GM21529 (cell line): Measurements from ENCODE around the gene IPP.
"Not testable (repeated sequence)": the region's sequence is repeated elsewhere in the genome, so short reads cannot be mapped to it uniquely, and the experiment has no call there.

Experiments used
- ATAC-seq: cut with Tn5 transposase; IDR thresholded peaks from one replicate; pipeline ENCODE4 v1.9.1; 2021; ENCODE audit not compliant: unreplicated experiment

The IPP gene

DNA sequence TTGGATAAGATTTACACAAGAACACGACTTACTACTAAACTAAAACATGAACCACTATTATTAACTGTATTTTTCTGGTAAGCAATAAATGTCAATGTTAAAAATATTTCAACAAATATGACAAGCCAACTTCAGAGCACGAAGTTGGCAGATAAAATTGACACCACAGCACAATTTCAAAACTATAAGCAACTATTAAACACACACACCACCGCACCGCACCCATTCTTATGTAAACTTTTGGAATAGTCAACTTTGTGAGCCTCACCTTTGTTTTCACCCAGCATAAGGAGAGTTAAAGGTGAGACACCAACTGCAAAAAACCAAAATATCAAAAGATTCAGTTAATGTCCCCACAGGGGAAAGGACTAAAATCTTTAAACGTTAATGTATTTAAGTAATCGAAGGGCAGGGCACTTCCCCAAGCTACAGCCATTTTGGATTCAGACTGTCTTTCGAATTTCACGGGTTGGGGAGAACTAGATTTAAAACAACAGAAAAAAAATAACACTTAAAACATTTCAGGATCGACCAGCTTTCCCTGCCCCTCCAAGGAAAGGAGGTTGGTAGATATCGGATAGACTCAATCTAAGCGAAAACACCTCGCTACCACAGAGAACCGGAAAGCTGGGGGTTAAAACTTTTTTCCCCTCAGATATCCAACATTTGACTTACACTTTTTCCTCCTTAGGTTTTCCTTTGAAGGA, 65.0 kb downstream of the IPP start:
- no peak for ATAC-seq

DNA sequence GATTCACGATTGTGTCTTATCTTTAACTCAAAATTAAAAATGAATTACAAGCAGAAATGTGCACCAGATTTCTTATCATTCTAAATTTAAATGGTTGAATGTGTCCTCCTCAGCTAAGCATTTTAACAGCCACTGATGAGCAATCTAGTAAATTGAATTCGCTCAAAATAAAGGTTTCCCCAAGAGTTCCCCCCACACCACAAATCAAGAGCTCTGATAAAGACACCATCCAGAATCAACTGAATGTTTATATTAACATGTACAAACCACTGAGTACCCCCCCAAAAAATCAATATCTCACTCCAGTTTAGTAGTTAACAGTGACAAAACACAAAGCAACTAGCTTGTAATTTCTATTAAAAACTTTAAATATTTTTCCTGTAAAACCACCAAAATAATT, 66.1 kb downstream of the IPP start:
- no peak for ATAC-seq

- ATAC-seq, result no peak
Measured at GRCh38 chr1:45682942-45683341, 67.5 kb downstream of the IPP start.

- ATAC-seq, result no peak
Measured at GRCh38 chr1:45679123-45679522, 71.3 kb downstream of the IPP start.

GRCh38 chr1:45678489-45678888, 72.0 kb downstream of the IPP start:
- ATAC-seq, result no peak

- no peak for ATAC-seq
Measured at GRCh38 chr1:45677751-45678245, 72.7 kb downstream of the IPP start.

GRCh38 chr1:45676553-45676952, 73.9 kb downstream of the IPP start:
- ATAC-seq, result not testable (repeated sequence)

GRCh38 chr1:45674478-45674877, 76.0 kb downstream of the IPP start:
- ATAC-seq, result no peak

GRCh38 chr1:45673956-45674355, 76.5 kb downstream of the IPP start:
- ATAC-seq, result no peak

GRCh38 chr1:45669859-45670655, 80.4 kb downstream of the IPP start:
- ATAC-seq, result no peak

DNA sequence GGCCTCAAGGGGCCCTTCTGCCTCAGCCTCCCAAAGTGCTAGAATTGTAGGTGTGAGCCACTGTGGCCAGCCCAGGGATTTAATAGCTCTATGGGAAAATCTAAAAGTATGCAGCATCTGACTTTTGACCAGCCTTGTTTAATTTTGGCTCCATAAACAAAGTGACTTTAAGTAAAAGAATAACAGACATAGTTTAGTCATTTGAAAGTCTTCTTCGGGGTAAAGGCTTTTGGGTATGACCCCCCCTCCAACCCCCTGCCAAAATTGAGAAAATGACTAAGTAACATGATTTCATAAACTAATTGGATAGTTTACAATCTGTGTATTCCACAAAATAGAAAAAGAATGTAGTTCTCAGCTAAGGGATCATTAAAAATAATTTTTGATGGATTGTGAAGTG, 81.1 kb downstream of the IPP start:
- no peak for ATAC-seq

GRCh38 chr1:45668526-45668925, 81.9 kb downstream of the IPP start:
- no peak for ATAC-seq

DNA sequence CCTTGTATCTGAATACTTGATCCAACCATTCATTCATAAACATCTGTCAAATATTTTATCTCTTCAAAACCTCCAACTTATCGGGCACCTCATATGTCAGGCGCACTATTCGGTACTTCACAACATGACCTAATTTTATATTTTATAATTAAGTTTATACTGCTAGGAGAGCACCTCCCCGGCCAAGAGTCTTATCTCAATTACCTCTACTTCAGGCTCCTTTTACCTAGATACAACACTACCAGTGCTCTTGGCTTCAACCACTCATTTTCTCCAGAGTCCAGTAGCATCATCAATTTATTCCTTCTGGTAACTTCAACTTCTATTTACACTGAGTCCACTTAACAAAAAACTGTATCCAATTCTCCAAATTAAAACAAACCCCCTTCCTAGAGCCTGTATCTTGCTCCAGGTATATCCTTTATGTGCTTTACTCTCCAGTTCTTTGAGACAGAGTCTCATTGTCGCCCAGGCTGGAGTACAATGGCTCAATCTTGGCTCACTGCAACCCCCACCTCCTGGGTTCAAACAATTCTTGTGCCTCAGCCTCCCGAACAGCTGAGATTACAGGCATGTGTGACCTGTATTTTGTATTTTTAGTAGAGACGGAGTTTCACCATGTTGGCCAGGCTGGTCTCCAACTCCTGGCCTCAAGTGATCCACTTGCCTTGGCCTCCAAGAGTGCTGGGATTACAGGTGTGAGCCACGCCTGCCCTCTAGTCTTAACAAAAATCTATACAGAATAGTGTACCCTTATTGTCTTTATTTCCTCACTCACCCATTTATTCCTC, 82.9 kb downstream of the IPP start:
- ATAC-seq, result no peak

DNA sequence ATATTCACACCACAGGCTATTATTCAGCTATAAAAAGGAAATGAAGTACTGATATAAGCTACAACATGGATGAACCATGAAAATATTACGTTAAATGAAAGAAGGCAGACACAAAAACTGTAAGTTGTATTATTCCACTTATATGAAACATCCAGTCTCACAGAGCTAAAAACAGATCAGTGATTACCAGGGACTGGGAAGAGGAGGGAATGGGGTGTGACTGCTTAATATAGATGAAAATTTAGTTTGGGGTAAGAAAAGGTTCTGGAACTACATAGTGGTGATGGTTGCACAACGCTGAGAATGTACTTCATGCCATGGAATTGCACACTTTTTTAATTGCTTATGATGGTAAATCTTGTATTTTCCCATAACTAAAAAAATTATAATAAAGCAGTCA, 83.6 kb downstream of the IPP start:
- ATAC-seq, result no peak

DNA sequence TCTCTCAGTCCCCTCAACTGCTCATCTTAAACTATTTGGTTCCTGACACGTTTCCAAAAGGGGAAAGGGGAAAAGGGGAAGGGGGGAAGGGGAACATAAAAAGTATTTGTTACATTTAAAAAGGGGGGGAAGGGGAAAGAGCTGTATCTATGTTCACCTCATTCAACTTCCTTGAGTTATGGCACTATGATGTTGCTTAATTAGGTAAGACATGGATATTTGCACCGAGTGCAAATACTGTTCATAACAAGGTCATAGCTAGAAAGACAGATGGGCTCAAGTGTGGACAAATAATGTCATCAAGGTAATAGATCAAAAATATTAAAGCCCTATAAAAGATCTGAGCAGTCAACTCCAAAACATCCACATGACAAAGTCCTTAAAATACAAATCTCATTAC, 90.1 kb downstream of the IPP start:
- no peak for ATAC-seq

GRCh38 chr1:45659222-45659621, 91.2 kb downstream of the IPP start:
- no peak for ATAC-seq

DNA sequence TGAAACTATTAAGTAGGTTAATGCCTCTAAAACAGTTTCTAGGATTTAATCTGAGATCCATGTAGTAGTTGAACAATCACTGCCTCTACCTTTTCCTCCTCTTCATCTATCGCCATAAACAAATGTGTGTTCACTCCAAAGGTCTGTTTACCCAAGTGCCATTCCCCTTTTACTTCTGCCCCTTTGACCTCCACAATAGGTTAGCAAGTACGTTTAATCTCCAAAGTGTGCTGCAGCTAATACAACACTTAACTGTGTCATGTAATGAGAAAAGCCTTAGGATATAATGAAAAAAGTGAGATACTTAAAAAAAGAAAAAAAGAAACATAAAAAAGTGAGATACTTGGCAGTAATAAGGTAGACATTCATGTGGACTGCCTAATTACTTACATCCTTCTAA, 92.3 kb downstream of the IPP start:
- ATAC-seq, result no peak

GRCh38 chr1:45656573-45657226, 93.8 kb downstream of the IPP start:
- ATAC-seq, result no peak

- no peak for ATAC-seq
Measured at GRCh38 chr1:45654540-45655280, 95.7 kb downstream of the IPP start.
